GM21576 (cell line): ENCODE measurements around the gene RMND5B.
"Not testable (repeated sequence)": the region's sequence is repeated elsewhere in the genome, so short reads cannot be mapped to it uniquely, and the experiment has no call there.

Experiments
- ATAC-seq: cut with Tn5 transposase; IDR thresholded peaks from one replicate; pipeline ENCODE4 v1.9.1; 2021; ENCODE audit warnings: mild to moderate bottlenecking, moderate library complexity; ENCODE audit not compliant: unreplicated experiment

Gene RMND5B

DNA sequence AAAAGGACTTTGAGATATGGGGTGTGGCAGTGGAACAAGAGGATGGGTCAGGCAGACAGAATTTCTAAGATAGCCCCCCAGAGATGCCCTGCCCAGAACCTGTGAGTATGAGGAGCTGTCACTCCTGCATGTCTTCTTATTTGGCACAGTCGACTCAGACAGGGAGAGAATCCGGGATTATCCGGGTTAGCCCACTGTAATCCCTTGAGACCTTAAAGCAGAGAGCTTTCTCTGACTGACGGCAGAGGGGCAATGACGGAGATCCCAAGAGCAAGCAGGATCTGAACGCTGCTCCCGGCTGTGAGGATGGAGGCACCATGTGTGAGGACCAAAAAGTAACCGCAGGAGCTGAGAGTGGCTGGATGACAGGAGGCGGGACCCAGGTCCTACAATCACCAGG, 31.7 kb downstream of the RMND5B start:
- no peak for ATAC-seq

DNA sequence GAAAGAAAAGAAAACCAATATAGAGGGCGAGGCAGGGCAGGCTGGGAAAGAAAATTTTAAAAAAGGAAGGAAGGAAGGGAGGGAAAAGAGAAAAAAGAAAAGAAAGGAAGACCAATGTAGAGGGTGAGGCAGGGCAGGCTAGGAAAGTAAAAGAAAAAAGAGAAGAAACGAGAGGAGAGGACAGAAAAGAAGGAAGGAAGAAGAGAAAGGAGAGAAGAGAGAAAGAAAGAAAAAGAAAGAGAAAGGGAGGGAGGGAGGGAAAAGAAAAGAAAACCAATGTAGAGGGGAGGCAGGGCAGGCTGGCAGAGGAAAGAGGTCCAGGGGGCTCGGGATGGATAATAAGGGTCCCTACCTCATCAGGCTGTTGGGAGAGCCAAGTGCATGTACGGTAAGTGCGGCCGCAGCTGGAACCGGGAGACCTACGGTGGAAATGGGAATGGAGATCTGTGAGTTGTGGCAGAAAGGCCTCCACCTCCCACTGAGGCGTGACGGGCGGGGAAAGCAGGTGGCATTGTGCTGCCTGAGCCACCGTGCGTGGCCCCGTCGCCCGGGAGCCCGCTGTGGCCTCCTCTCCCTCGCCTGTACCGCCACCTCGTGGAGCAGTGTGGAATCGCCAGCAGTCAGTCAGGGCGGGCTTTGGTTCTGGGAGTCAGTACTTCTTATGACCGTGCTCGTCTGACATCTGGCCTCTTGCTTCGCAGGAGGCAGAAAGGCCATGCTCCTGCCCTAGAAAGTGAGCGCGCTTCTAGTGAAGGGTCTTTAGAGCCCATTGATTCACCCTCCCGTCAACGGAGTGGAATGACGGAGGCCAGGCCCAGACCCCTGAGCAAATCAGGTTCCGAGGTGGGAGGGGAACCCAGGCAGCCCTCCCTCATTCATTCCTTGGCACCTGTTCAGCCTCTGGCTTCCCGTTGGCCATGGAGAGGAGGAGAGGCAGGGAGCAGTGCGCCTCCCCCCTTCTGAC, 33.2 kb downstream of the RMND5B start:
- peak; percentile 91 for ATAC-seq

DNA sequence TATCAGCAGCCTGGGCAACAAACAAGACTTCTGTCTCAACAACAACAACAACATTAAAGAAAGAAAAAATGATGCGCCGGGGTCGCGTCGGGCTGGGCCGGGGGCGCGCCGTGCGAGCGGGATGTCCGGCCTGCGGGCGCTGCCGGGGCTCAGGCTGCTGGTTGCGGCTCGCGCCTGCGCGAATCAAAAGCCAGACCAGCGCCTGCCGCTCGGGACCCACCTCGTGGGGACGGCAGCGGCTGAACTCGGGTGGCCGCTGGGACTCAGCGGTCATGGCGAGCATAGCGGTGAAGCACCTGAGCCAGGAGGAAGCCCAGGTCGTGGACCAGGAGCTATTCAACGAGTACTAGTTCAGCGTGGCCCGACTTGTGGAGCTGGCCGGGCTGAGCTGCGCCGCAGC, 34.8 kb downstream of the RMND5B start:
- ATAC-seq, result no peak

DNA sequence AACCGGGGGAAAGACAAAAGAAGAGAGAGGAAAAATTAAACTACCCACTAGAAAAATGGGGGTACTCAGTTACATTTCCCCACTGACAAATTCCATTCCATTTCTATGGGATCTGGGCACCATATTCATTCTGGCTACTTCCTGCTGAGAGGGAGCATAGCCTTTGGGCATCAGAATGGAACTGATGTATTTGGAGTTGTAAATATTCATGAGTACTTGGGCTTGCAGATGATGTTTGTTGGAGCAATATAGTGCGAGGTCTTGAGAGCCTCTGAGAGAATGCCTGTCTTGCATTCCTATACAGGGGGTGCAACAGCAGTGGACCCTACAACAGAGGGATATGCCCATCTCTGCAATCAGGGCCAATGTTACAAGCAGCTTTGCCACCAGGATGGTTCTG, 39.6 kb downstream of the RMND5B start:
- no peak for ATAC-seq

GRCh38 chr5:178174456-178174855, 43.6 kb downstream of the RMND5B start:
- no peak for ATAC-seq

DNA sequence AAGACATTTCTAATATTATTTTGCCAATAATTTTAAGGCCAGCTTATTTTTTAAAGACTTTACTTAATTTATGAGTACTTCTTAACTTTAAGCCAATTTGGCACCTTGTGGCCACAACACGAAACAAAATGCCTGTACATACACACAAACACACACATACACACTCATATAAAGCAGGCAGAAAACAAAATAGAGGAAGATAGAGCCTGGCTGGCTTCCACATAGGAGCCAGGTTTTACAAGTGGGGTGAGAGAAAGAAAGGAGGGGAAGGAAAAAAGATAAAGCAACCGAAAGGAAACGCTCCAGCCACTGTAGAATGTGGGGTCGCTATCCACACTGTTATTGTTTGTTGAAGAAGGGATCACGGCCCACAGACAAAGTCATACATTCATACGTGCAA, 46.0 kb downstream of the RMND5B start:
- no peak for ATAC-seq

- no peak for ATAC-seq
These were observed 46.8 kb downstream of the RMND5B start for GRCh38 chr5:178177569-178177968.

DNA sequence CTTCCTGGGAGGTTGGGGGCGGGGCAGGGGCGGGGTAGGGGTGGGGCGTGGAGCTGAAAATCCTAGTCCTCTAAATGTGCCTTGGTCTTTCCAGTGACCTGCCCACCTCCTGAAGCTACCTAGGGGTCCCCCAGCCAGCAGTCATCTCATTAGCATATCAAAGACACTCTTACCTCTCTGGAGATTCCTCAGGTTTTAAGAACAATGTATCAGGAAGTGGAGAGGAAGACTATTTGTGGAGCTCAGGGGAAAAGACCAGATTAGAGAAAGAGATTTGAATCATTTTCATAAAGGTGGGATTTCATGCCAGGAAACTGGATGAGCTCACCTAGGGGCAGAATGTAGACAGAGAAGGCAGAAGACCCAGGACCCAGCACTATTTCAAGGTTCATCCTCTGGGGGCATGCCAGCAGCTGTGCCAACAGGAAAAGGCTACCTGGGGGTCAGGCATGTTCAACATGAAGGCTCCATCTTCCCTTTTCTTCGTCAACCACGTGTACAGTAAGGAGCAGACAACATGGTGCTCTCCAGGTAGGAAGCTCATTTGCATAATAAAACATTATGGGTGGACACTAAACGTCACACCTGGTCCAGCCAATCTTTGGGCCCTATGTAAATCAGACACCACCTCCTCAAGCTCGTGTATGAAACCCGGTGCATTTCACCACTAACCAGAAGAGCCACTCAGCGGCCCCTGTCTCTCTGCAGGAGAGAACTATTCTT, 49.5 kb downstream of the RMND5B start:
- ATAC-seq, result no peak

DNA sequence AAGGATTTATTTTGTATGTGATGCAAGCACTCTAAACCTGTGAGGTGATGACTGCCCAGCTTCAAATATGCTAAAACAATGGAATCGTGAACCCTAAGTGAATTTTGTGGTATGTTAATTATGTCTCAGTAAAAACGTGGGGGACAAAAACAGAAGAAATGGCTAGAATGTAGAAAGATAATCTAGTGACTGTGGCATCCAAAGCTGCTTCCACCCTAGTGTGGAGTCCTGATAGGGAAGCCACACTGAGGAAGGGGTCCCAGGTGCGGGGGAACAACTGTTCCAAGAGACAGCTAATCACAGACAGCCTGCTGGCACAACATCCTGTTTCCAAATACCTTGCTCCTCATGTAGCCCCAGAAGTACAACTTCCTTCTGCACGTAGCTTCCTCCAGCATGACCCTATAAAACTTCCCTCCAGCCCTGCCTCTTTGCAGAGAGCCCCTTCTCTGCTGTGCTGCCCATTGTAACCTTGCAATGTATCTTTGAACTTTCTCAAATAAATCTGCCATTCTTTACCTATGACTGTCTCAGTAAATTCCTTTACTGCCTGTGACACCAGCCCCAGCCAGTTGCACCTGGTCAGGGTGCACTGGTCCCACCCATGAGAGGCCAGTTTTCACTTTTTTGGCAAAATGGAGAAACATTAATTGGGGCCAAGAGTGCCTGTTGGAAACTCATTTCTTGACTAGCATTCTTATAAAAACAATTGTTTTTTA, 51.5 kb downstream of the RMND5B start:
- ATAC-seq, result no peak

GRCh38 chr5:178186427-178186826, 55.6 kb downstream of the RMND5B start:
- no peak for ATAC-seq

DNA sequence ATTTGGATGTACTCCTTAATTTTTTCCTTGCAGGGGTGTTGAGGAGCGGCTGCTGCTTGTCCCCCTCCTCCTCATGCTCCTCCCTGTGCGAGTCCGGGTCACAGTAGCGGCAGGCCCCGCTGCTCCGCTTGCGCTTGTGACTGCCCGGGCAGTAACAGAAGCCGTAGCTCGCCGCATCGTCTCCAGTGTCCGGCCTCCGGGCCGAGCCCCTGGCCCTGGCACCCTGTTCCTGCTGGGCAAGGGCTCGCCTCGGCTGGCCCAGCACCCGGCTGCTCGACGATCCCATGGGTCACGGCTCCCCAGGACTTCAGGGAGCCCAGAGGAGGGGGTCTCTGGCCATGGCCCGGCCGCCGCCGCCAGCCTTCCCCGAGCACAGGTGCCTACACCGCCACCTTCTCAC, 56.2 kb downstream of the RMND5B start, which contains the start of gene GMCL2:
Gene GMCL2, minus strand, starts transcription at position 358 of the 400 bp plus-strand sequence. Its CDS starts 72 bp downstream, at position 286.
- ATAC-seq, result no peak

- ATAC-seq, result no peak
These were observed 58.6 kb downstream of the RMND5B start for GRCh38 chr5:178189433-178189832.

GRCh38 chr5:178191661-178192060, 60.8 kb downstream of the RMND5B start:
- ATAC-seq, result no peak

DNA sequence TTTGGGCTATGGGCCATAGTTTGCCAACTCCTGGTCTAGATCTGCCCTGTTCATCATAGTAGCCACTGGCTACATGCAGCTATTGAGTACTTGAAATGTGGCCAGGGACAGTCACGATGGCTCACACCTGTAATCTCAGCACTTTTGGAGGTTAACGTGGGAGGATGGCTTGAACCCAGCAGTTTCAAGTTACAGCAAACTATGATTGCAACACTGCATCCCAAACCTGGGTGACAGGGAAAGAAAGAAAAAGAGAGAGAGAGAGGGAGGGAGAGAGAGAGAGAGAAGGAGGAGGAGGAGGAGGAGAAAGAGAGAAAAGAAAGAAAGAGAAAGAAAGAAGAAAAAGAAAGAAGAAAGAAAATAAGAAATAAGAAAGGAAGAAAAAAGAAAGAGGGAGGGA, 61.4 kb downstream of the RMND5B start:
- ATAC-seq, result no peak

GRCh38 chr5:178192787-178193186, 62.0 kb downstream of the RMND5B start:
- ATAC-seq, result no peak

- ATAC-seq, result no peak
These were observed 62.5 kb downstream of the RMND5B start for GRCh38 chr5:178193251-178193809.

DNA sequence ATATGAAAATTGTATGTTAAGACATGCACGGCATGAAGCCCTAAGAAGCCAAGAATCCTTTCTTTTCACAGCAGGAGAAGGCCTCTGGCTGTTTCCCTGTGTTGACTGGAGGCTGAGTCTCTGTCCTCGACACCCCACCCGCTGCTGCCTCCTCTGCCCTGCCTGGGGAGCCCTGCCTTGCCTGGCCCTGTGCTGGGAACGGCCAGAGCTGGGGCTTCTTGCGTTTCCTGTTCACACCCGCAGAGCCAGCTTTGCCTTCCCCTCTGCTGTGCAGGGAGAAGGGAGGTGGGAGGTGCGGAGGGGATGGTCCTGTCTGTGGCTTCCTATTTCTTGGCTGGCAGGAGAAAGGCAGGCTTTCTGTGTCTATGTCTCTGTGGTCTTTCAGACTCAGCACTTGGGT, 63.2 kb downstream of the RMND5B start:
- no peak for ATAC-seq

DNA sequence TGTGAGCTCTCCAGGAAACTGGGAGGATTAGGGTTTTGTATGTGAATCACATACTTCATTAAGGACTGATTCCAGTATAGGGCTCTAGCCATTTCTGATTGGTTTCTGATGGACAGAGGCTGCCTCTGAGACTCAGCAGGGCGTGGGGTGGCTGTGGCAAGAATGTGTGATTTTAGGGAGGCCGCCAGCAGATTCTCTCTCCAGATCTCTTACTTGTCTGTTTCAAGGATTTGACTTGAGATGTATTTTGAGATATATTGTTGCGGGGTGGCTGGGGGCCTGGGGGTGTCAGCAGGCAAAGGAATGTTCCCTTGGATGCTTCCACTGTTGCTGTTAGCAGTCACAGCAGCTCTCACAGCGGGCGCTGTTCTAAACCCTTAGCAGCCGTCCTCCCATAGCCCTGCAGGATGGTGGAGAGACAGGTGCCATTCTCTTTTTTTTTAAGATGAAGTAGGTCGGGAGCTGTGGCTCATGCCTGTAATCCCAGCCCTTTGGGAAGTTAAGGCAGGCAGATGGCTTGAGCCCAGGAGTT, 65.5 kb downstream of the RMND5B start:
- ATAC-seq, result no peak

GRCh38 chr5:178196986-178197385, 66.2 kb downstream of the RMND5B start:
- no peak for ATAC-seq

DNA sequence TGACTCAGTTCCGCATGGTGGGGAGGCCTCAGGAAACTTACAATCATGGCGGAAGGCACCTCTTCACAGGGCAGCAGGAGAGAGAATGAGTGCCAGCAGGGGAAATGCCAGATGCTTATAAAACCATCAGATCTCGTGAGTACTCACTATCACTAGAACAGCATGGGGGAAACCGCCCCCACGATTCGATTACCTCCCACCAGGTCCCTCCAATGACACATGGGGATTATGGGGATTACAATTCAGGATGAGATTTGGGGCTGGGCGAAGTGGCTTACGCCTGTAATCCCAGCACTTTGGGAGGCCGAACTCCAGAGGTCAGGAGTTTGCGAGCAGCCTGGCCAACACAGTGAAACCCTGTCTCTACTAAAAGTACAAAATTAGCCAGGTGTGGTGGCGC, 67.3 kb downstream of the RMND5B start:
- not testable (repeated sequence) for ATAC-seq

DNA sequence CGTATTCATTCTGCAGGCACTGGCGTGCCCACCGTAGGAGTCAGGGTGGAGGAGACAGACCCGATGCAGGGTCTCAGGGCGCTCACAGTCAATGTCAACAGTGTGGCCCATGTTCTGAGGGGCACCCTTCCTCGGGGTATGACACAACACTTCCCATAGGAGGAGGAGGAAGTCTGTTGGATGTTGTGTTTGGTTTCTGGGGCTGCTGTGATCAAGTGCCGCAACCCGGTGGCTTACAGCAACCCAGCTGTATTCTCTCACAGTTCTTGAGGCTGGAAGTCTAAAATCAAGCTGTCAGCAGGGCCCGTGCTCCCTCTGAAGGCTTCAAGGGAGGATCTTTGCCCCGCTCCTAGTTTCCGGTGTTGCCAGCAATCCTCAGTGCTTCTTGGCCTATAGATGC, 67.9 kb downstream of the RMND5B start:
- no peak for ATAC-seq
